ENCODE measurements around the gene SPRING1.
A peak's percentile ranks its signal among the peaks of the same experiment; 100 is the strongest.

DNA sequence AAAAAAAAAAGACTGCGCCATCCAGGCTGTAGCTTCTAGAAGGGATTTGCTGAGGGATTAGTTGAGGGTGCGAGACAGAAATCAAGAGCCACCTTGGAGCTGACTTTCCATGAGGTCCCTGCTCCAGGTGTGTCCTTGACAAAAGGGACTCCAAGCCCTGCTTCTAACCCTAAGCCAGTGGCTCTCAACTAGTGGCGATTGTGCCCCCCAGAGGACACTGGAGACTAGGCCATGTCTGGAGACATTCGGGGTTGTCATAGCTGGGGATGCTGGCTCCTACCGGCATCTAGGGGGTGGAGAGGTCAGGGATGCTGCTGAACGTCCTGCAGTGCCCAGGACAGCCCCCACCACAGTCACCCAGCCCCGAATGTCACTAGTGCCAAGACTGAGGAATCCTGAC is 40.6 kb downstream of the SPRING1 start:
- peak in 1 of 3 experiments; percentile 14 for TF ChIP-seq CTCF (IDR thresholded peaks at IDR 0.05)
- TF ChIP-seq POLR2AphosphoS5 (IDR thresholded peaks at IDR 0.05): no peak

All from esophagus muscularis mucosa (tissue), 3 donors.